IMR-90 (cell line): ENCODE data around the gene GRM8.

ENCODE experiments used
- BHLHE40 ChIP-seq: fragments of 150-350 bp; IDR thresholded peaks from 2 replicates; pipeline ENCODE4 v1.6.1; 2016; ENCODE audit warnings: mild to moderate bottlenecking, low read depth, low read length
- CEBPB ChIP-seq: IDR thresholded peaks from 2 replicates; pipeline ENCODE4 v1.6.1; 2012; ENCODE audit warnings: low read depth, low read length, improper control_type of control experiment
- CHD1 ChIP-seq: IDR thresholded peaks from 2 replicates; pipeline ENCODE4 v1.6.1; 2012; ENCODE audit warnings: low read depth, low read length, improper control_type of control experiment
- FOS ChIP-seq: fragments of 150-350 bp; IDR thresholded peaks from 2 replicates; pipeline ENCODE4 v1.6.1; 2016; ENCODE audit warnings: low read depth, low read length
- MAFK ChIP-seq: IDR thresholded peaks from 2 replicates; pipeline ENCODE4 v1.6.1; 2012; ENCODE audit warnings: low read depth, low read length, improper control_type of control experiment
- MXI1 ChIP-seq: IDR thresholded peaks from 2 replicates; pipeline ENCODE4 v1.6.1; 2012; ENCODE audit warnings: low read depth, mild to moderate bottlenecking, low read length, moderate library complexity, borderline replicate concordance
- NFE2L2 ChIP-seq: fragments of 150-350 bp; IDR thresholded peaks from 2 replicates; pipeline ENCODE4 v1.6.1; 2016; ENCODE audit warnings: low read depth, mild to moderate bottlenecking, low read length
- POLR2A ChIP-seq: IDR thresholded peaks from 2 replicates; pipeline ENCODE4 v1.6.1; 2012; ENCODE audit warnings: mild to moderate bottlenecking, low read depth, low read length
- RAD21 ChIP-seq: IDR thresholded peaks from 2 replicates; pipeline ENCODE4 v1.6.1; 2012; ENCODE audit warnings: low read length, improper control_type of control experiment
- RCOR1 ChIP-seq: IDR thresholded peaks from 2 replicates; pipeline ENCODE4 v1.6.1; 2012; ENCODE audit warnings: mild to moderate bottlenecking, low read length, improper control_type of control experiment; ENCODE audit not compliant: insufficient replicate concordance
- RFX5 ChIP-seq: IDR thresholded peaks from 2 replicates; pipeline ENCODE4 v1.8.0; 2012; ENCODE audit warnings: low read depth, mild to moderate bottlenecking, low read length, moderate library complexity
- SMC3 ChIP-seq: fragments of 150-350 bp; IDR thresholded peaks from 2 replicates; pipeline ENCODE4 v1.6.1; 2016; ENCODE audit warnings: low read depth, mild to moderate bottlenecking, antibody characterized with exemption, low read length, moderate library complexity
- TF ChIP-seq, protein P1 (sequence below): conservative IDR thresholded peaks from 2 replicates; pipeline ENCODE4 v1.5.1; 2012; ENCODE audit warnings: mild to moderate bottlenecking, low read depth, low read length, improper control_type of control experiment

DNA sequence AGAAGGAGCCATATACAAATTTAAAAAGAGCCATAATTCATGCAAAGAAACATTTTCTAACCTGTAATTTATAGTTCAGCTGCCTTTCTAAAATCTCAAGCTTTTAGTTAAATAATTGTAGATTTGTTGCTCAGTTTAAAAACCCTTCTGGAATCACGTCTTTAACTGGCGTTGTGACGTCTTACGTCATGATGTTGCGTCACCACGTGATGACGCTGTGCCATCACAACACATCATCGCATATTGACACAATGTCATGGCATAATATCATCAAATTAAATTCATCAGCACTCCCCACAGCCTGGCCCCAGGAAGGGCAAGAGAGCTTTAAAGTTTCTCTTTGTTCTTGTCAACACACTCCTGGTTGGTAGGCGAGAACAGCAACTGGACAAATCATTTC, 194.8 kb downstream of the GRM8 start:
- TF ChIP-seq, protein P1, sequence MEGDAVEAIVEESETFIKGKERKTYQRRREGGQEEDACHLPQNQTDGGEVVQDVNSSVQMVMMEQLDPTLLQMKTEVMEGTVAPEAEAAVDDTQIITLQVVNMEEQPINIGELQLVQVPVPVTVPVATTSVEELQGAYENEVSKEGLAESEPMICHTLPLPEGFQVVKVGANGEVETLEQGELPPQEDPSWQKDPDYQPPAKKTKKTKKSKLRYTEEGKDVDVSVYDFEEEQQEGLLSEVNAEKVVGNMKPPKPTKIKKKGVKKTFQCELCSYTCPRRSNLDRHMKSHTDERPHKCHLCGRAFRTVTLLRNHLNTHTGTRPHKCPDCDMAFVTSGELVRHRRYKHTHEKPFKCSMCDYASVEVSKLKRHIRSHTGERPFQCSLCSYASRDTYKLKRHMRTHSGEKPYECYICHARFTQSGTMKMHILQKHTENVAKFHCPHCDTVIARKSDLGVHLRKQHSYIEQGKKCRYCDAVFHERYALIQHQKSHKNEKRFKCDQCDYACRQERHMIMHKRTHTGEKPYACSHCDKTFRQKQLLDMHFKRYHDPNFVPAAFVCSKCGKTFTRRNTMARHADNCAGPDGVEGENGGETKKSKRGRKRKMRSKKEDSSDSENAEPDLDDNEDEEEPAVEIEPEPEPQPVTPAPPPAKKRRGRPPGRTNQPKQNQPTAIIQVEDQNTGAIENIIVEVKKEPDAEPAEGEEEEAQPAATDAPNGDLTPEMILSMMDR: no peak
- TF ChIP-seq POLR2A (no peak), RCOR1 (no peak), MAFK (no peak), RAD21 (no peak), CEBPB (peak; percentile 64), RFX5 (no peak), SMC3 (no peak), FOS (no peak), NFE2L2 (no peak), BHLHE40 (no peak), CHD1 (no peak), MXI1 (no peak)
